SW 1271 (cell line): ENCODE measurements around the gene CPNE2.
"Not testable (repeated sequence)": the region's sequence is repeated elsewhere in the genome, so short reads cannot be mapped to it uniquely, and the experiment has no call there.

Source experiments
- DNase-seq, 2 experiments: peaks; one replicate each; lab custom pipeline; 2025; lab: John Stamatoyannopoulos, UW

Gene CPNE2

GRCh38 chr16:57098188-57098841 is 5.9 kb downstream of the CPNE2 start:
- DNase-seq = no peak

- not testable (repeated sequence) for DNase-seq
Observed at GRCh38 chr16:57099965-57100364, 7.6 kb downstream of the CPNE2 start.

- no peak for DNase-seq
Observed at GRCh38 chr16:57100445-57100844, 8.1 kb downstream of the CPNE2 start.

GRCh38 chr16:57102888-57103851 is 10.8 kb downstream of the CPNE2 start:
- no peak for DNase-seq

- DNase-seq = no peak
Observed at GRCh38 chr16:57104706-57105105, 12.3 kb downstream of the CPNE2 start.

GRCh38 chr16:57105184-57105583 is 12.8 kb downstream of the CPNE2 start:
- DNase-seq = no peak

- peak in 1 of 2 experiments; percentile 6 for DNase-seq
Observed at GRCh38 chr16:57106767-57107166, 14.4 kb downstream of the CPNE2 start.

GRCh38 chr16:57107321-57107922 is 15.0 kb downstream of the CPNE2 start:
- DNase-seq = no peak

- no peak for DNase-seq
Observed at GRCh38 chr16:57108432-57108831, 16.0 kb downstream of the CPNE2 start.

GRCh38 chr16:57109259-57110105 is 17.1 kb downstream of the CPNE2 start:
- not testable (repeated sequence) for DNase-seq

GRCh38 chr16:57110937-57111336 is 18.6 kb downstream of the CPNE2 start:
- DNase-seq = no peak

- no peak for DNase-seq
Observed at GRCh38 chr16:57111420-57111819, 19.0 kb downstream of the CPNE2 start.

GRCh38 chr16:57112403-57113041 is 20.1 kb downstream of the CPNE2 start:
- DNase-seq = no peak

- no peak for DNase-seq
Observed at GRCh38 chr16:57113042-57113453, 20.7 kb downstream of the CPNE2 start.

- DNase-seq = no peak
Observed at GRCh38 chr16:57113664-57114063, 21.3 kb downstream of the CPNE2 start.

GRCh38 chr16:57115168-57115513 is 22.8 kb downstream of the CPNE2 start:
- DNase-seq = no peak

GRCh38 chr16:57115514-57116182 is 23.3 kb downstream of the CPNE2 start:
- DNase-seq = no peak

GRCh38 chr16:57118461-57119084 is 26.2 kb downstream of the CPNE2 start:
- DNase-seq = no peak

- no peak for DNase-seq
Observed at GRCh38 chr16:57123216-57123973, 31.0 kb downstream of the CPNE2 start.
